HG03565 (cell line): ENCODE measurements around the gene ZNF524.

Experiments
- ATAC-seq: cut with Tn5 transposase; IDR thresholded peaks from one replicate; pipeline ENCODE4 v1.9.1; 2021; ENCODE audit warnings: mild to moderate bottlenecking, moderate library complexity; ENCODE audit not compliant: unreplicated experiment

The ZNF524 gene

DNA sequence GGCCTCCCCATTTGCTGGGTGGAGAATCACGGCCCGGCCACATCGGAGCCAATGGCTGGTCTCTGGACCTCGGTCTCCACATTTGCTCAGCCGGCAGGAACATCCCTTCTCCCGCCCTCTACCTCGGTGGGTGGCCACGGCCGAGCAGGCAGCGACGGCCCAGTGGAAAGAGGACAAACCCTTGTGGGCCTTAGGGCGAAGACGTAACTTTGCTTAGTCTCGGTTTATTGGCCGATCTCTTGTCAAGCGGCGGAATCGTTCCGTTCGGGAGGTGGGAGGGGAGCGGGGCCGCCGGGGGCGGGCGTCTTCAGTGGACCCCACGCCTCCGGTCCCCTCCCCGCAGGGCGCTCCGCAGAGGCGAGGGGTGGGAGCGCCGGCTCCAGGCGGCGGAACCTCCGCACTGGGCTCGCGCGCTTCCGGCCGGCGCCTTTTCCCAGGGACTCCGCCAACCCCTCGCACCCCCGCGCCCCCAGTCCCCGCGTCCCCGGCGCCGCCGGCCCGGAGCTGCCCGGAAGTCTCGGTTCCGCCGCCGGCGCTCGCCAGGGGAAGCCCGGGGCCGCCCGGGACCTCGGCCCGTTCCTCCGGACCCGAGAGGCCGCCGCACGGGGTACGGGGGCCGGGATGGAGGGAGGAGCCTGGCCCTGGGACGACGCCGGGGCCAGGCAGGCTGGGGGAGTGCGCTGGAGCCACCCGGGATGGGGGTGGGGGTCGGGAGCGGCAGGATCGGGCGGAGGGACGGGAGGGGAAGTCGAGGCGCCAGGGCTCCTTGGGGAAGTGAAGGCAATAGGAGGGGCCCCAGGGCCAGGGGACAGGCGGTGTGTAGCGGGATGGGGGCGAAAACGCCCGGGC is 40.7 kb downstream of the ZNF524 start, which contains the start of gene ZNF580:
TSS of gene ZNF580 (plus strand) at position 426 of the 849 bp plus-strand sequence. CDS start 1,507 bp downstream, outside the sequence.
- no peak for ATAC-seq

DNA sequence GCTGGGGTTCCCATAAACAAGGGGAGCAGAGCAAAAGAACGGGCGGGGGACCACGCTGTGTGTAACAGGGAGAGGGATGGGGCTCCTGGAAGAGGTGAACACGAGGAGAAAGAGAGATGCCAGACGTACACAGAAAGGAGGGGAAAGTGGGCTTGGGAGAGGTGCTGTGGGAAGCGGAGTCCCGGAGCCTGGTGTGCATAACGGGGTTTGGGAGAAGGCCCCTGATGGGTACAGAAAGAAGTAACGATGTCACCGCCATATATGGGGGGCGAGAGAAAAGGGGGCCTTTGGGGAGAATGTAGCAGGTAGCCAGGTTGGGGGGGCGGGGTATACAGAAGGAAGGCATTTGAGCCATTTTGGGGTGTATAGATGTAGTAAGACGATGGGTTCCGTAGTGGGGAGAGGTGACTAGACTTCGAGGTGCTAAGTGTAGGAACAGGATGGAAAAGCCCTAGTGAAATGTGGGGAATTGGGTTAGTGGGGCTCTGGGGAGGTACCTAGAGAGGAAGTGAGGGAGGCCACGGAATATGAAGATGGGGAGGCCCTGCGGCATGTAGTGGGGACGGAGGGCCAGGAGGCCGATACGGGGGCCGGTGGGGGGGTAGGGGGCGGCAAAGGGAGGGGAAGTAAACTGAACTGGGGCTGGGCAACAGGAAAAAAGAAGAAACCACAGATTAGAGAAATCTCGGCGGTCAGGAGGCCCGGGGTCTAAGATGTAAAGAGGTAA is 41.5 kb downstream of the ZNF524 start:
- ATAC-seq: no peak

GRCh38 chr19:55642153-55643002 is 42.3 kb downstream of the ZNF524 start:
- no peak for ATAC-seq

DNA sequence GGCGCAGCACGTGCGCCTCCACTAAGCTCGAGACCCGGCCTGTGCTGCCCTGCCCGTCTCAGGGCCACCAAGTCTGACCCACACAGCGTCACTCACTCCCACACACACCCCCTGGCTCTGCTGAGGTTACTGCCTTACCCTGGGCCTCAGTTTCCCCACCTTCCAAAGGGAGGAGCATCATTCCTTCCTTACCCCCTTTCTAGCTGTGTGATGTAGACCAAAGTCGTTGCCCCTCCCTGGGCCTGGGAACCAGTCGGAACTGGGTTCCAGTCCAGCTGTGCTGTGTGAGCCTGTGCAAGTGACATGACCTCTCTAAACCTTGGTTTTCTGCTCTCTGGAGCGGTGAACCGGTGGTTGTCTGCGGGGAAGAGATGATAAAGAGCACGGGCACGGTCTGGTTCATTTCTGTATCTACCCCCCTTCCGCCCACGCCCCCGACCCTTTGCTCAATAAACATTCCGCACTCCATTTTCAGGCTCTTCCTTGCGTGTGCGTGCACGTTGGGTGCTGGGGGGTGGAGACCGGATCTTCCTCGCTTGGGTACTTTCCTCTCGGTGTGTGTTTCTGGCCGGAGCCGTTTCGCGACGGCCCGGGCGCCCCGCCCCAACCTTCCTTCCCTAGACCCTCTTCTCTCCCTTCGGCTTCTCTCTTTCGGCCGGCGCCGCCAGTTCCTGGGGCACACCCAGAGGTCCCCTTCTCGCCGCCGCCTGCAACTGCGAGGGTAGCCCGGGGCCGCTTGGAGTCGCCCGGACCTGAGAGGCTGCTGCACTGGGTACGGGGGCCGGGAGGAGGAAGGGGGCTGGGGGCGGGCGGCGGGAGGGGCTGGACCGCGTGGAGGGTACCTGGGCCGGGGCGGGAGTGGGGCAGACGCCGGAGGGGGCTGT is 43.2 kb downstream of the ZNF524 start, which contains the start of gene ZNF581:
TSS of gene ZNF581 (plus strand) at position 647 of the 884 bp plus-strand sequence. CDS start 923 bp downstream, outside the sequence.
- ATAC-seq: no peak

GRCh38 chr19:55643887-55644176 is 43.7 kb downstream of the ZNF524 start:
- no peak for ATAC-seq

- no peak for ATAC-seq
Observed at GRCh38 chr19:55644191-55644833, 44.2 kb downstream of the ZNF524 start.

DNA sequence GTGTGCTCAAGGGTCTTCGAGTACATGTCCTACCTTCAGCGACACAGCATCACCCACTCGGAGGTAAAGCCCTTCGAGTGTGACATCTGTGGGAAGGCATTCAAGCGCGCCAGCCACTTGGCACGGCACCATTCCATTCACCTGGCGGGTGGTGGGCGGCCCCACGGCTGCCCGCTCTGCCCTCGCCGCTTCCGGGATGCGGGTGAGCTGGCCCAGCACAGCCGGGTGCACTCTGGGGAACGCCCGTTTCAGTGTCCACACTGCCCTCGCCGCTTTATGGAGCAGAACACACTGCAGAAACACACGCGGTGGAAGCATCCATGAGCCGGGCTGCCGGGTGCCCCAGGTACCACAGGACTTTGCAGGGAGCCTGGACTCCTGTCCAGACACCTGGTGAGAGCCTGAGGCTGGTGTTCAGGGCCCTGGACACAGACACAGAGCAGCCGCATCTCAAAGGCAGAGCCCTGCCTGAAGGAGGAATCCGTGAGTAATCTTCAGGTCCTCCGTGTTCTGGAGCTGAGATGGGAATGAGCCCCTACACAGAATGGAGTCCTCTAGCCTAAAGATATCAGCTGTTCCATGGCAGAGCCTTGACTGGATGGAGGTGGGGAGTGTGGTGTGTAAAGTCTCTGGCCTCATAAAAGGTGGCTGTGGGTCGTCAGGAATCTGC is 44.9 kb downstream of the ZNF524 start:
- no peak for ATAC-seq

GRCh38 chr19:55645512-55645881 is 45.4 kb downstream of the ZNF524 start:
- no peak for ATAC-seq

DNA sequence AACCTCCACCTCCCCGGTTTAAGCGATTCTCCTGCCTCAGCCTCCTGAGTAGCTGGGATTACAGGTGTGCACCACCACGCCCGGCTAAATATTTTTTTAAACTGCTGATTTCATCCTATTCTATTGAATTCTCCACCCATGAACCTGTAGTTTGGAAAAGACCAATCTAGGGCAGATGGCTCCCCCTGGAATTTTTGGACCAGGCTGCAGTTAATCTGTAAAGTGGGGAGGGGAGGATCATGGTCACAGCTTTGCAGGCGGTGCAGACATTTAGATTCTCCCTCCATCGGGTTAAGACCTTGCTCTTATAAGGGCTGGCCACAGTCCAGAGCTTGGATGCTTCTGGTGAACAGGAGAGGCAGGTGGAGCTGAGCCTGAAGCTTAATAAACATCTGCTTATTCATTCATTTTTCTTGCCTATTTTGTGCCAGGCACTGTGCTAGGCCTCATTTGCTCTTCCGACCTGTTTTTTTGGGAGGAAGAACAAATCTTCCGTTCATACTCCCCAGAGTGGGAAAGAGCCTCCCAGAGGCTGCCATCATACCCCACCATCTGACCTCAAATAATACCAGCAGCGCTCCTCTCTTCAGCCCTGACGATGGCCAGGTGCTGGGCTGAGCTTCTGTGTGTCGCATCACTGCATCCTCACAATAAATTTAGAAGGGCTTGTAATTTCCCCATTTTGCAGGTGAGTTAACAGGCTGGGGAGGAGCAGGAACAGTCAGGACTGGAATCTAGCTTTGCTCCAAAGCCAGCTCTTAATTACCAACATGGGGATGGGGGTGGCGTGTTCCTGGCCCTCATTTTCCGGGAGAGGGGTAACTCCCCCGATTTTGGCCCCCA is 47.0 kb downstream of the ZNF524 start:
- ATAC-seq: no peak

- ATAC-seq: no peak
Observed at GRCh38 chr19:55647732-55648584, 47.9 kb downstream of the ZNF524 start, which contains the start of gene CCDC106. CCDC106 (plus strand) TSS chr19:55648212; CDS start chr19:55649047, 835 bp downstream.

DNA sequence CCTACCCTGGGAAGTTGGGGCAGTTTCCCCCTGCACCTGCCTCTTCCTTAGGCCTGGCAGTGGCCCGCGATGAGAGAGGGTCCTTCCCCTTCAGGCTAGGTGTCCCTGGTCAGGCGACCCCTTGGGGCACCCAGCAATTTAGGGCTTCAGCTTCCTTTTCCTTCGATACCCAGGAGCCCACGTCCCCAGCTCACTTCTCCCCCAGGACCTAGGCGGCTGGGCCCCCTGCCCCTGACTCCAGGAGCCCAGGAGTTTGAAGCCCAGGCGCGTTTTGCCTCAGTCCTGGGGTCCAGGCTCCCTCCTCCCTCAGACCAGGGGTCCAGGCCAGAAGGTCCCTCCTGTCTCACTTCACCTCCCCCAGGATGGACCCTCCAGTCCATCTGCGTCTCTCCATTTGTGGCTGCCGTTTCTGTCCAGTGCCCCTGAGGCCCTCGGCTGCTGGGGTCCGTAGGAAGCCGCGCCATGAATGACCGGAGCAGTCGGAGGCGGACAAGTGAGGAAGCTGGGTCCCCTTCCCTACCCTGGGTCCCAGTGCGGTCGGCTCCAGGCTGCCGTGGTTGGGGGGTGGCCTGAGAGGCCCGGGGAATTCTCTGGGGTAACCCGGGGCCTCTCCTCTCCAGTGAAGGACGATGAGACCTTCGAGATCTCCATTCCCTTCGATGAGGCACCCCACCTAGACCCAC is 48.6 kb downstream of the ZNF524 start:
- no peak for ATAC-seq

- ATAC-seq: no peak
Observed at GRCh38 chr19:55649268-55650125, 49.4 kb downstream of the ZNF524 start.

DNA sequence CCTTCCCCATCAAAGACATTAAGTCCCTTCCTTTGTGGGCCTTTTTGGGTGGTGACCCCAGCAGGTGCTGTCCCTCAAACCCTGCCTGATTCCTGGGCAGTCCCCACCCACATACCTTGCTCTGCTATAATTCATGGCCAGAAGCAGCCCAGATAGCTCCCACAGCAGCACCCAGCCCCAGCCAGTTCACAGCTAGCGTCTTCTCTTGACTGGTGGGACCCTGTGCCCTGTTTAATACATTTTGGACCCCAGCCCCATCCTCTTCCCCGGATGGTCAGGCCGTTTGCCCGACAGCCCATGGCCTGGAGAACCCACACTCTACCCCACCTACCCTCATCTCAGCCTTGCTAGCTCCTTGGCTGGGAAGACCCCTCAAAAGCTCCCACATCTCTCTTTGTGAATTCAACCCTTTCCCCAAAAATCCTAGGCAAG is 50.1 kb downstream of the ZNF524 start:
- ATAC-seq: no peak

- ATAC-seq: no peak
Observed at GRCh38 chr19:55650602-55651230, 50.6 kb downstream of the ZNF524 start.

- no peak for ATAC-seq
Observed at GRCh38 chr19:55651236-55651635, 51.1 kb downstream of the ZNF524 start.
